IMR-90 (cell line): ENCODE results near the gene SYT15B. TPM values are rescaled to one million over a fixed set of nuclear protein-coding genes. Genes with fewer than 3 reads are reported as not detected.
"Not testable (repeated sequence)": the region's sequence is repeated elsewhere in the genome, so short reads cannot be mapped to it uniquely, and the experiment has no call there.

Experiments used
- ATAC-seq: fragments of 200-7000 bp; cut with Tn5 transposase; 2 replicates; pipeline ENCODE4 v1.9.1; 2020; ENCODE audit warnings: low read depth, mild to moderate bottlenecking, moderate library complexity
- BruUV-seq: library from RNA; stranded (reverse); fragments of 400-500 nt; replicated peaks from 2 replicates; lab custom pipeline; 2021; lab: Mats Ljungman, UMichigan
- CTCF ChIA-PET: fragments of 300-600 bp; formaldehyde crosslinking; extraction: SDS; loops from one replicate; lab custom pipeline; 2021; ENCODE audit warnings: antibody characterized with exemption; lab: Yijun Ruan, JAX
- POLR2A ChIA-PET: fragments of 300-600 bp; sonication (Branson Sonifier 250); formaldehyde crosslinking; loops from one replicate; lab custom pipeline; 2022; ENCODE audit warnings: antibody characterized with exemption; ENCODE audit not compliant: unreplicated experiment; lab: Charles Lee
- DNase-seq: peaks from one replicate; pipeline ENCODE4 v3.0.0; 2013
- H2AFZ ChIP-seq: replicated peaks from 2 replicates; pipeline ENCODE3; 2013; ENCODE audit warnings: low read length, mild to moderate bottlenecking; ENCODE audit not compliant: poor library complexity
- H2AK5ac ChIP-seq: 2 replicates; pipeline ENCODE4 v1.6.1; 2013; ENCODE audit warnings: low read depth, low read length, inconsistent platforms
- H2AK9ac ChIP-seq: replicated peaks from 2 replicates; pipeline ENCODE3; 2013; ENCODE audit warnings: mild to moderate bottlenecking, low read depth, low read length, moderate library complexity; ENCODE audit not compliant: poor library complexity
- H2BK120ac ChIP-seq: 2 replicates; pipeline ENCODE4 v1.6.1; 2013; ENCODE audit warnings: low read depth, low read length, inconsistent platforms
- H2BK15ac ChIP-seq: 3 replicates; pipeline ENCODE4 v1.6.1; 2013; ENCODE audit warnings: low read depth, low read length, inconsistent platforms
- H2BK20ac ChIP-seq: 2 replicates; pipeline ENCODE4 v1.6.1; 2013; ENCODE audit warnings: low read depth, mild to moderate bottlenecking, inconsistent platforms, low read length, moderate library complexity
- H2BK5ac ChIP-seq: 2 replicates; pipeline ENCODE4 v1.6.1; 2013; ENCODE audit warnings: mild to moderate bottlenecking, low read depth, low read length, inconsistent platforms; ENCODE audit not compliant: poor library complexity, severe bottlenecking
- H3K14ac ChIP-seq: replicated peaks from 2 replicates; pipeline ENCODE4 v1.6.1; 2013; ENCODE audit warnings: low read depth, low read length, inconsistent platforms
- H3K18ac ChIP-seq: 2 replicates; pipeline ENCODE4 v1.6.1; 2013; ENCODE audit warnings: low read depth, low read length, control low read depth
- H3K23ac ChIP-seq: 2 replicates; pipeline ENCODE4 v1.6.1; 2013; ENCODE audit warnings: low read depth, low read length, inconsistent platforms
- H3K27ac ChIP-seq: 2 replicates; pipeline ENCODE4 v1.5.1; 2013; ENCODE audit warnings: mild to moderate bottlenecking, control low read depth, low read length; ENCODE audit not compliant: insufficient read depth
- H3K27me3 ChIP-seq: 2 replicates; pipeline ENCODE4 v1.6.1; 2013; ENCODE audit warnings: low read length; ENCODE audit not compliant: control insufficient read depth, insufficient read depth
- H3K36me3 ChIP-seq: 2 replicates; pipeline ENCODE4 v1.6.1; 2013; ENCODE audit warnings: low read length, mixed read lengths; ENCODE audit not compliant: control insufficient read depth, insufficient read depth
- H3K4ac ChIP-seq: 2 replicates; pipeline ENCODE4 v1.6.1; 2013; ENCODE audit warnings: low read depth, low read length, inconsistent platforms
- H3K4me1 ChIP-seq: 2 replicates; pipeline ENCODE4 v1.6.1; 2013; ENCODE audit warnings: low read length, mixed read lengths; ENCODE audit not compliant: control insufficient read depth, insufficient read depth
- H3K4me2 ChIP-seq: 2 replicates; pipeline ENCODE4 v1.6.1; 2013; ENCODE audit warnings: low read depth, mild to moderate bottlenecking, control low read depth, low read length, moderate library complexity
- H3K4me3 ChIP-seq: 2 replicates; pipeline ENCODE4 v1.5.1; 2013; ENCODE audit warnings: low read depth, mild to moderate bottlenecking, control low read depth, low read length, moderate library complexity; ENCODE audit not compliant: insufficient read depth
- H3K56ac ChIP-seq: 2 replicates; pipeline ENCODE4 v1.6.1; 2013; ENCODE audit warnings: low read length, inconsistent platforms; ENCODE audit not compliant: insufficient read depth; ENCODE audit errors: extremely low read depth
- H3K79me1 ChIP-seq, 2 experiments: 2 replicates each; pipeline ENCODE4 v1.6.1; 2013; ENCODE audit warnings: low read length in 2 of 2, inconsistent platforms in 1 of 2, low read depth in 1 of 2
- H3K9ac ChIP-seq: 2 replicates; pipeline ENCODE4 v1.6.1; 2013; ENCODE audit warnings: low read depth, low read length, control low read depth
- H3K9me1 ChIP-seq: 2 replicates; pipeline ENCODE4 v1.6.1; 2013; ENCODE audit warnings: low read length, inconsistent platforms; ENCODE audit not compliant: insufficient read depth
- H3K9me3 ChIP-seq: 2 replicates; pipeline ENCODE4 v1.6.1; 2013; ENCODE audit warnings: low read length; ENCODE audit not compliant: control insufficient read depth, insufficient read depth
- H4K20me1 ChIP-seq: 2 replicates; pipeline ENCODE4 v1.6.1; 2013; ENCODE audit warnings: low read length, inconsistent platforms; ENCODE audit not compliant: insufficient read depth
- H4K5ac ChIP-seq: 2 replicates; pipeline ENCODE4 v1.6.1; 2013; ENCODE audit warnings: mild to moderate bottlenecking, low read depth, low read length, control low read depth
- H4K8ac ChIP-seq, 2 experiments: 2 replicates each; pipeline ENCODE4 v1.6.1; 2013; ENCODE audit warnings: low read depth in 2 of 2, low read length in 2 of 2, control low read depth in 1 of 2, inconsistent platforms in 1 of 2
- H4K91ac ChIP-seq: 2 replicates; pipeline ENCODE4 v1.6.1; 2013; ENCODE audit warnings: low read depth, low read length, inconsistent platforms; ENCODE audit not compliant: insufficient read depth
- WGBS, 2 experiments: methylation state at CpG; one replicate each; pipeline versions ENCODE4 v1.1.5 to v1.1.7; 2013; ENCODE audit warnings: missing lambda C conversion rate in 2 of 2; ENCODE audit not compliant: insufficient read length in 1 of 2; ENCODE audit errors: extremely low coverage in 2 of 2; 5-methylcytosine and 5-hydroxymethylcytosine counted together
- dilution Hi-C: fragments of 300-500 bp; cut with HindIII; formaldehyde crosslinking; loops from one replicate; pipeline ENCODE4 v1.14.3; 2018; ENCODE audit warnings: low sequenced_read_pairs; ENCODE audit not compliant: unreplicated experiment
- in situ Hi-C: fragments of 300-500 bp; cut with MboI; formaldehyde crosslinking; loops from 3 replicates; pipeline ENCODE4 v1.14.3; 2019; ENCODE audit warnings: low sequenced_read_pairs, inconsistent platforms, mixed read lengths
- intact Hi-C: fragments of 100-400 bp; cut with micrococcal nuclease; formaldehyde crosslinking; loops from 2 replicates; pipeline ENCODE4 v1.10.0; 2022
- polyA plus RNA-seq, 3 experiments: library from polyadenylated mRNA; depleted of rRNA; stranded (reverse); fragments of >200 nt; gene quantifications; 2 replicates each; pipeline ENCODE4 v1.2.3, GENCODE V29; 2012; ENCODE audit warnings: low replicate concordance in 1 of 3
- total RNA-seq: library from RNA; depleted of rRNA; stranded (reverse); fragments of >200 nt; gene quantifications from 2 replicates; pipeline ENCODE4 v1.2.3, GENCODE V29; 2012

The SYT15B gene
- total and polyA plus RNA-seq, 2 of the 4 experiments (the other 2 are of a cell fraction), result 0.54 to 0.96 TPM

GRCh38 chr10:47751821-47752220 is 11.6 kb downstream of the SYT15B start:
- H3K36me3 ChIP-seq, H3K9ac ChIP-seq, H2AFZ ChIP-seq, H2BK20ac ChIP-seq, H4K20me1 ChIP-seq, H3K9me3 ChIP-seq, H4K5ac ChIP-seq, in situ Hi-C loops, H3K56ac ChIP-seq, H3K14ac ChIP-seq, H4K91ac ChIP-seq, H3K9me1 ChIP-seq, CTCF ChIA-PET, BruUV-seq, H3K79me1 ChIP-seq, H2BK5ac ChIP-seq, POLR2A ChIA-PET, H3K27me3 ChIP-seq, H2AK9ac ChIP-seq, H4K8ac ChIP-seq, H3K23ac ChIP-seq, H3K4ac ChIP-seq, H3K18ac ChIP-seq, H3K4me2 ChIP-seq, H2AK5ac ChIP-seq, H3K4me3 ChIP-seq, DNase-seq, H3K27ac ChIP-seq, H2BK15ac ChIP-seq, H2BK120ac ChIP-seq, intact Hi-C loops, H3K4me1 ChIP-seq, dilution Hi-C loops: not testable (repeated sequence)
- ATAC-seq, result peak; percentile 73
- no CpG with 5 or more reads among the region's 3 CpGs for WGBS, 2 experiments

GRCh38 chr10:47750360-47750759 is 13.0 kb downstream of the SYT15B start:
- dilution Hi-C loops, POLR2A ChIA-PET: not testable (repeated sequence)

More at GRCh38 chr10:47750360-47750759, 13.0 kb downstream of the SYT15B start:
- H4K8ac ChIP-seq, H2BK120ac ChIP-seq, H3K79me1 ChIP-seq, H4K91ac ChIP-seq, H3K4ac ChIP-seq, H2AK9ac ChIP-seq, H2AFZ ChIP-seq, in situ Hi-C loops, DNase-seq, H3K27me3 ChIP-seq, H4K5ac ChIP-seq, H3K9me3 ChIP-seq, intact Hi-C loops, H3K4me3 ChIP-seq, CTCF ChIA-PET, H3K18ac ChIP-seq, H2BK5ac ChIP-seq, H3K14ac ChIP-seq, H3K27ac ChIP-seq, H3K56ac ChIP-seq, H3K4me1 ChIP-seq, H2AK5ac ChIP-seq, H2BK15ac ChIP-seq, H3K9me1 ChIP-seq, ATAC-seq, H3K9ac ChIP-seq, H3K23ac ChIP-seq, H2BK20ac ChIP-seq, BruUV-seq, H3K36me3 ChIP-seq, H4K20me1 ChIP-seq, H3K4me2 ChIP-seq: not testable (repeated sequence)
- WGBS, 2 experiments, result no CpG with 5 or more reads among the region's 8 CpGs
